GM12878 (cell line): ENCODE data around the gene ANKRD55. TPM values are rescaled to one million over a fixed set of nuclear protein-coding genes. Genes with fewer than 3 reads are reported as not detected.

ENCODE experiments used
- ATAC-seq: fragments of 200-7000 bp; cut with Tn5 transposase; 3 replicates; pipeline ENCODE4 v1.9.1; 2020; ENCODE audit warnings: mild to moderate bottlenecking, moderate library complexity
- BruUV-seq: library from RNA; stranded (reverse); fragments of 400-500 nt; replicated peaks from 2 replicates; lab custom pipeline; 2021; lab: Mats Ljungman, UMichigan
- CTCF ChIA-PET: fragments of 300-600 bp; sonication (Branson Sonifier 250); formaldehyde crosslinking; extraction: SDS; loops from one replicate; lab custom pipeline; 2021; ENCODE audit warnings: inconsistent platforms; lab: Yijun Ruan, JAX
- POLR2A ChIA-PET: fragments of 350-600 bp; formaldehyde crosslinking; extraction: SDS; loops from one replicate; lab custom pipeline; 2021; ENCODE audit warnings: inconsistent platforms; lab: Charles Lee
- RAD21 ChIA-PET: fragments of 300-600 bp; sonication (Branson Sonifier 250); formaldehyde crosslinking; loops from one replicate; lab custom pipeline; 2023; ENCODE audit warnings: antibody characterized with exemption; ENCODE audit not compliant: unreplicated experiment; lab: Charles Lee
- SMC1A ChIA-PET: fragments of 300-600 bp; sonication (Branson Sonifier 250); formaldehyde crosslinking; loops from one replicate; lab custom pipeline; 2023; ENCODE audit not compliant: unreplicated experiment, uncharacterized antibody; lab: Charles Lee
- DNase-seq: peaks from one replicate; pipeline ENCODE4 v3.0.0-alpha.2; 2011; ENCODE audit warnings: low read depth, low spot score
- FAIRE-seq: peaks from 3 replicates; lab custom pipeline; 2011; peaks lifted over from hg19 to GRCh38; lab: Jason Lieb, UNC
- H2AFZ ChIP-seq: 2 replicates; pipeline ENCODE4 v1.6.0; 2011; ENCODE audit warnings: low read depth, low read length, control low read depth; ENCODE audit not compliant: control insufficient read depth
- H3K27ac ChIP-seq: 2 replicates; pipeline ENCODE4 v1.5.1; 2011; ENCODE audit warnings: control low read depth; ENCODE audit not compliant: control insufficient read depth, insufficient read depth
- H3K27me3 ChIP-seq, 2 experiments: replicated peaks in 1 of 2; 2 replicates each; pipeline versions ENCODE4 v1.6.0 to v1.6.1; 2011; ENCODE audit warnings: low read length in 1 of 2; ENCODE audit not compliant: control insufficient read depth in 2 of 2, insufficient read depth in 2 of 2
- H3K36me3 ChIP-seq, 2 experiments: 2 replicates each; pipeline ENCODE4 v1.5.1; 2011; ENCODE audit warnings: low read length in 1 of 2; ENCODE audit not compliant: control insufficient read depth in 2 of 2, insufficient read depth in 2 of 2
- H3K4me1 ChIP-seq: 2 replicates; pipeline ENCODE4 v1.6.1; 2011; ENCODE audit warnings: mild to moderate bottlenecking, low read length, moderate library complexity, mixed read lengths; ENCODE audit not compliant: control insufficient read depth, insufficient read depth
- H3K4me2 ChIP-seq: 2 replicates; pipeline ENCODE4 v1.6.0; 2011; ENCODE audit warnings: control low read depth; ENCODE audit not compliant: control insufficient read depth, insufficient read depth
- H3K4me3 ChIP-seq: fragments of 200-600 bp; sonication (generic); 2 replicates; pipeline ENCODE4 v1.5.1; 2016
- H3K79me2 ChIP-seq: 2 replicates; pipeline ENCODE4 v1.6.0; 2011; ENCODE audit warnings: low read length; ENCODE audit not compliant: control insufficient read depth, insufficient read depth
- H3K9ac ChIP-seq: 2 replicates; pipeline ENCODE4 v1.8.0; 2011; ENCODE audit warnings: low read length, control low read depth, mixed read lengths; ENCODE audit not compliant: control insufficient read depth, insufficient read depth
- H3K9me3 ChIP-seq: replicated peaks from 3 replicates; pipeline ENCODE4 v1.5.1; 2011; ENCODE audit warnings: mild to moderate bottlenecking, low read length; ENCODE audit not compliant: control insufficient read depth, insufficient read depth
- H4K20me1 ChIP-seq: 2 replicates; pipeline ENCODE4 v1.6.0; 2011; ENCODE audit not compliant: control insufficient read depth, insufficient read depth
- MLLT1 ChIP-seq: fragments of 450-650 bp; IDR thresholded peaks from 2 replicates; pipeline ENCODE4 v1.6.1; 2016; ENCODE audit warnings: mild to moderate bottlenecking
- PKNOX1 ChIP-seq: fragments of 450-650 bp; IDR thresholded peaks from 2 replicates; pipeline ENCODE4 v1.6.1; 2016; ENCODE audit warnings: mild to moderate bottlenecking
- RAD51 ChIP-seq: fragments of 450-650 bp; IDR thresholded peaks from 2 replicates; pipeline ENCODE4 v1.6.1; 2016; ENCODE audit warnings: moderate library complexity, mild to moderate bottlenecking, inconsistent platforms
- SUZ12 ChIP-seq: fragments of 200-600 bp; sonication (generic); IDR thresholded peaks from one replicate; pipeline ENCODE4 v1.6.1; 2018; ENCODE audit warnings: antibody characterized with exemption, mild to moderate bottlenecking; ENCODE audit not compliant: unreplicated experiment
- ZNF687 ChIP-seq: fragments of 450-650 bp; IDR thresholded peaks from 2 replicates; pipeline ENCODE4 v1.6.1; 2017; ENCODE audit warnings: mild to moderate bottlenecking, moderate library complexity
- WGBS: methylation state at CpG from one replicate; pipeline ENCODE4 v1.1.6; 2016; ENCODE audit warnings: low lambda C conversion rate; ENCODE audit not compliant: insufficient replicate concordance, insufficient coverage; ENCODE audit errors: missing lambda C conversion rate; 5-methylcytosine and 5-hydroxymethylcytosine counted together
- in situ Hi-C: fragments of 300-500 bp; cut with MboI; formaldehyde crosslinking; loops from 9 replicates; pipeline ENCODE4 v1.14.3; 2018; ENCODE audit warnings: mixed read lengths
- intact Hi-C: fragments of 100-400 bp; cut with micrococcal nuclease; formaldehyde crosslinking; loops from one replicate; pipeline ENCODE4 v1.14.2; 2022; ENCODE audit not compliant: unreplicated experiment
- polyA plus RNA-seq, 11 experiments: library from polyadenylated mRNA; depleted of rRNA in 4 of 11; unstranded in 6 of 11; stranded (reverse) in 5 of 11; fragments of >200 nt; fragmentation: Nextera tagmentation in 4 of 11; fragmentation: Illumina TruSeq in 1 of 11; extraction: Ambion mirVana in 4 of 11; extraction: Trizol in 1 of 11; gene quantifications; 1 replicate in 1 of 11; 2 replicates in 10 of 11; pipeline versions ENCODE4 v1.2.1 to v1.2.3, GENCODE V29; 2011 to 2016; ENCODE audit warnings: inconsistent platforms in 2 of 11, missing spikeins in 2 of 11, low read depth in 1 of 11
- total RNA-seq, 4 experiments: library from RNA; depleted of rRNA in 3 of 4; stranded (reverse); fragments of >200 nt in 3 of 4; fragmentation: Illumina TruSeq in 1 of 4; extraction: Trizol in 1 of 4; gene quantifications; 2 replicates each; pipeline versions ENCODE4 v1.2.1 to v1.2.3, GENCODE V29; 2013 to 2021

ANKRD55 gene
- total and polyA plus RNA-seq, 10 of the 15 experiments (the other 5 are each of a cell fraction or from before 2014, with no cell fraction given) = 0.04 TPM; not detected in 9

GRCh38 chr5:56108246-56108645 lies 124.9 kb downstream of the ANKRD55 start:
- TF ChIP-seq PKNOX1 = no peak
- TF ChIP-seq MLLT1 = no peak
- no peak for TF ChIP-seq RAD51
- no peak for TF ChIP-seq SUZ12
- TF ChIP-seq ZNF687 = no peak
- ChIA-PET CTCF (no interaction called here), POLR2A (interaction anchor here (0.7 to 0.8 kb wide), 2 partner anchors 10 to 18 kb away, joined by 3 to 4 read pairs; no protein-coding TSS in a partner anchor), RAD21 (interaction anchor here (1.8 kb wide), 1 partner anchor 35 kb away, joined by 5 read pairs; no protein-coding TSS in a partner anchor), SMC1A (interaction anchor here (1.1 to 1.4 kb wide), 2 partner anchors 74 to 119 kb away, joined by 3 to 6 read pairs; no protein-coding TSS in a partner anchor)
- in situ Hi-C loops (no loop called here), intact Hi-C loops (no loop called here)
- Histone ChIP-seq H3K4me1 (peaks cover 3% of the 10 kb centered on the region; the same call in 1 of the 2 replicates), H3K4me3 (no peak overlapping the region), H3K4me2 (no peak overlapping the region), H3K27me3 (no peaks in the 10 kb centered on the region; a peak in 1 of 4 replicates), H2AFZ (no peak overlapping the region), H3K79me2 (no peaks in the 10 kb centered on the region), H3K36me3 (no peaks in the 10 kb centered on the region), H3K27ac (no peak overlapping the region), H3K9me3 (no peaks in the 10 kb centered on the region), H4K20me1 (no peaks in the 10 kb centered on the region), H3K9ac (no peak overlapping the region)
- ATAC-seq = no peak
- no peak for DNase-seq
- FAIRE-seq = no peak
- no TSS peak for BruUV-seq
- whole genome bisulfite sequencing = 90% methylated on average over 3 of the region's 3 CpGs
